ENCODE results near the gene SLC35A3. TPM values are rescaled to one million over a fixed set of nuclear protein-coding genes. Genes with fewer than 3 reads are reported as not detected.
"Not testable (repeated sequence)": the region's sequence is repeated elsewhere in the genome, so short reads cannot be mapped to it uniquely, and the experiment has no call there.

SLC35A3 gene
- total and polyA plus RNA-seq, 4 donors: 7.4 to 30.2 (median 19.8) TPM

- Histone ChIP-seq H3K9me3 (ENCODE audit: control insufficient read depth, low read length) (no peaks in the 10 kb centered on the region), H3K4me1 (ENCODE audit: control insufficient read depth in 1 of 2, insufficient read depth in 2 of 2, low read length in 2 of 2) (no peaks in the 10 kb centered on the region), H3K4me3 (ENCODE audit: low read length in 2 of 2) (no peak overlapping the region), H3K27ac (ENCODE audit: low read depth in 1 of 2, low read length in 2 of 2) (no peak overlapping the region), H3K36me3 (ENCODE audit: control insufficient read depth in 1 of 2, insufficient read depth in 2 of 2, low read length in 1 of 2) (no peaks in the 10 kb centered on the region), H3K27me3 (ENCODE audit: control insufficient read depth in 1 of 2, insufficient read depth in 2 of 2, low read length in 1 of 2) (no peaks in the 10 kb centered on the region)
- DNase-seq: no peak
- WGBS, 2 donors: 64 to 66% methylated on average over 2 of the region's 2 CpGs
- no peak for ATAC-seq (ENCODE audit: low FRiP score)
- intact Hi-C loops (cut with DNase I): no loop called here
These were observed 4.0 kb upstream of the SLC35A3 start for GRCh38 chr1:99965646-99966375.

- Histone ChIP-seq H3K27me3 (ENCODE audit: control insufficient read depth in 1 of 2, insufficient read depth in 2 of 2, low read length in 1 of 2) (no peaks in the 10 kb centered on the region), H3K4me3 (ENCODE audit: low read length in 2 of 2) (no peak overlapping the region), H3K36me3 (ENCODE audit: control insufficient read depth in 1 of 2, insufficient read depth in 2 of 2, low read length in 1 of 2) (no peaks in the 10 kb centered on the region), H3K9me3 (ENCODE audit: control insufficient read depth, low read length) (no peaks in the 10 kb centered on the region), H3K4me1 (ENCODE audit: control insufficient read depth in 1 of 2, insufficient read depth in 2 of 2, low read length in 2 of 2) (no peaks in the 10 kb centered on the region), H3K27ac (ENCODE audit: low read depth in 1 of 2, low read length in 2 of 2) (no peak overlapping the region)
- intact Hi-C loops (cut with DNase I): no loop called here
- ATAC-seq (ENCODE audit: low FRiP score) (no peak), DNase-seq (no peak)
- 94 to 97% methylated on average over 4 of the region's 4 CpGs for WGBS, 2 donors
These were observed 1.6 kb upstream of the SLC35A3 start for GRCh38 chr1:99968214-99968613.

- H3K27ac ChIP-seq (ENCODE audit: low read depth in 1 of 2, low read length in 2 of 2): no peak overlapping the region
- H3K4me1 ChIP-seq (ENCODE audit: control insufficient read depth in 1 of 2, insufficient read depth in 2 of 2, low read length in 2 of 2): no peaks in the 10 kb centered on the region
- ATAC-seq (ENCODE audit: low FRiP score) (peak; percentile 8), DNase-seq (no peak)
- intact Hi-C loops (cut with DNase I): no loop called here
- no peaks in the 10 kb centered on the region for H3K27me3 ChIP-seq (ENCODE audit: control insufficient read depth in 1 of 2, insufficient read depth in 2 of 2, low read length in 1 of 2)
- H3K9me3 ChIP-seq (ENCODE audit: control insufficient read depth, low read length): no peaks in the 10 kb centered on the region
- WGBS, 2 donors: 15 to 17% methylated on average over 6 of the region's 6 CpGs
- peak overlapping the region; percentile 8 to 94 for H3K4me3 ChIP-seq (ENCODE audit: low read length in 2 of 2)
- H3K36me3 ChIP-seq (ENCODE audit: control insufficient read depth in 1 of 2, insufficient read depth in 2 of 2, low read length in 1 of 2): no peaks in the 10 kb centered on the region
These were observed 502 bp upstream of the SLC35A3 start for GRCh38 chr1:99969260-99969728.

GRCh38 chr1:99970713-99971255 lies 988 bp downstream of the SLC35A3 start:
- no peaks in the 10 kb centered on the region for H3K4me1 ChIP-seq (ENCODE audit: control insufficient read depth in 1 of 2, insufficient read depth in 2 of 2, low read length in 2 of 2)
- ATAC-seq (ENCODE audit: low FRiP score) (no peak), DNase-seq (no peak)
- H3K36me3 ChIP-seq (ENCODE audit: control insufficient read depth in 1 of 2, insufficient read depth in 2 of 2, low read length in 1 of 2): no peaks in the 10 kb centered on the region
- no peak overlapping the region for H3K27ac ChIP-seq (ENCODE audit: low read depth in 1 of 2, low read length in 2 of 2)
- 44 to 45% methylated on average over 7 of the region's 7 CpGs for WGBS, 2 donors
- intact Hi-C loops (cut with DNase I): no loop called here
- peak overlapping the region; percentile 30 to 94 for H3K4me3 ChIP-seq (ENCODE audit: low read length in 2 of 2)
- H3K9me3 ChIP-seq (ENCODE audit: control insufficient read depth, low read length): no peaks in the 10 kb centered on the region
- H3K27me3 ChIP-seq (ENCODE audit: control insufficient read depth in 1 of 2, insufficient read depth in 2 of 2, low read length in 1 of 2): no peaks in the 10 kb centered on the region

- intact Hi-C loops (cut with DNase I); DNase-seq; H3K36me3 ChIP-seq (ENCODE audit: control insufficient read depth in 1 of 2, insufficient read depth in 2 of 2, low read length in 1 of 2); ATAC-seq (ENCODE audit: low FRiP score); H3K9me3 ChIP-seq (ENCODE audit: control insufficient read depth, low read length); H3K27ac ChIP-seq (ENCODE audit: low read depth in 1 of 2, low read length in 2 of 2); H3K4me3 ChIP-seq (ENCODE audit: low read length in 2 of 2); H3K27me3 ChIP-seq (ENCODE audit: control insufficient read depth in 1 of 2, insufficient read depth in 2 of 2, low read length in 1 of 2); H3K4me1 ChIP-seq (ENCODE audit: control insufficient read depth in 1 of 2, insufficient read depth in 2 of 2, low read length in 2 of 2): not testable (repeated sequence)
- WGBS, 2 donors: 91 to 92% methylated on average over 7 of the region's 7 CpGs
These were observed 2.3 kb downstream of the SLC35A3 start for GRCh38 chr1:99972066-99972465.

GRCh38 chr1:99975529-99975928 lies 5.7 kb downstream of the SLC35A3 start:
- DNase-seq (no peak), ATAC-seq (ENCODE audit: low FRiP score) (no peak)
- Histone ChIP-seq H3K4me3 (ENCODE audit: low read length in 2 of 2) (no peak overlapping the region), H3K27ac (ENCODE audit: low read depth in 1 of 2, low read length in 2 of 2) (no peak overlapping the region), H3K36me3 (ENCODE audit: control insufficient read depth in 1 of 2, insufficient read depth in 2 of 2, low read length in 1 of 2) (no peaks in the 10 kb centered on the region), H3K4me1 (ENCODE audit: control insufficient read depth in 1 of 2, insufficient read depth in 2 of 2, low read length in 2 of 2) (no peaks in the 10 kb centered on the region), H3K27me3 (ENCODE audit: control insufficient read depth in 1 of 2, insufficient read depth in 2 of 2, low read length in 1 of 2) (no peaks in the 10 kb centered on the region), H3K9me3 (ENCODE audit: control insufficient read depth, low read length) (no peaks in the 10 kb centered on the region)
- intact Hi-C loops (cut with DNase I): no loop called here
- 90 to 96% methylated on average over 3 of the region's 3 CpGs for WGBS, 2 donors

GRCh38 chr1:99977326-99977725 lies 7.5 kb downstream of the SLC35A3 start:
- H3K27ac ChIP-seq (ENCODE audit: low read depth in 1 of 2, low read length in 2 of 2); ATAC-seq (ENCODE audit: low FRiP score); H3K27me3 ChIP-seq (ENCODE audit: control insufficient read depth in 1 of 2, insufficient read depth in 2 of 2, low read length in 1 of 2); intact Hi-C loops (cut with DNase I); H3K9me3 ChIP-seq (ENCODE audit: control insufficient read depth, low read length); H3K4me1 ChIP-seq (ENCODE audit: control insufficient read depth in 1 of 2, insufficient read depth in 2 of 2, low read length in 2 of 2); H3K36me3 ChIP-seq (ENCODE audit: control insufficient read depth in 1 of 2, insufficient read depth in 2 of 2, low read length in 1 of 2); H3K4me3 ChIP-seq (ENCODE audit: low read length in 2 of 2); DNase-seq: not testable (repeated sequence)
- WGBS, 2 donors: 80 to 88% methylated on average over 11 to 12 of the region's 12 CpGs

- Histone ChIP-seq H3K27me3 (ENCODE audit: control insufficient read depth in 1 of 2, insufficient read depth in 2 of 2, low read length in 1 of 2) (no peaks in the 10 kb centered on the region), H3K4me3 (ENCODE audit: low read length in 2 of 2) (no peak overlapping the region), H3K4me1 (ENCODE audit: control insufficient read depth in 1 of 2, insufficient read depth in 2 of 2, low read length in 2 of 2) (no peaks in the 10 kb centered on the region), H3K36me3 (ENCODE audit: control insufficient read depth in 1 of 2, insufficient read depth in 2 of 2, low read length in 1 of 2) (no peaks in the 10 kb centered on the region), H3K27ac (ENCODE audit: low read depth in 1 of 2, low read length in 2 of 2) (no peak overlapping the region), H3K9me3 (ENCODE audit: control insufficient read depth, low read length) (no peaks in the 10 kb centered on the region)
- WGBS, 2 donors: 96 to 98% methylated on average over 2 of the region's 2 CpGs
- no peak for ATAC-seq (ENCODE audit: low FRiP score)
- intact Hi-C loops (cut with DNase I): no loop called here
- DNase-seq: no peak
These were observed 8.4 kb downstream of the SLC35A3 start for GRCh38 chr1:99978218-99978617.

GRCh38 chr1:99979091-99979490 lies 9.3 kb downstream of the SLC35A3 start:
- H3K27me3 ChIP-seq (ENCODE audit: control insufficient read depth in 1 of 2, insufficient read depth in 2 of 2, low read length in 1 of 2): no peaks in the 10 kb centered on the region
- H3K9me3 ChIP-seq (ENCODE audit: control insufficient read depth, low read length): no peaks in the 10 kb centered on the region
- DNase-seq (no peak), ATAC-seq (ENCODE audit: low FRiP score) (no peak)
- no peaks in the 10 kb centered on the region for H3K36me3 ChIP-seq (ENCODE audit: control insufficient read depth in 1 of 2, insufficient read depth in 2 of 2, low read length in 1 of 2)
- H3K27ac ChIP-seq (ENCODE audit: low read depth in 1 of 2, low read length in 2 of 2): no peak overlapping the region
- H3K4me3 ChIP-seq (ENCODE audit: low read length in 2 of 2): no peak overlapping the region
- intact Hi-C loops (cut with DNase I): no loop called here
- no peaks in the 10 kb centered on the region for H3K4me1 ChIP-seq (ENCODE audit: control insufficient read depth in 1 of 2, insufficient read depth in 2 of 2, low read length in 2 of 2)
